Dermis lymphatic vessel endothelial cell (primary cell): Measurements from ENCODE around the gene PIAS4. TPM values are rescaled to one million over a fixed set of nuclear protein-coding genes. Genes with fewer than 3 reads are reported as not detected.

Experiments used
- total RNA-seq: library from RNA; depleted of rRNA; stranded (reverse); fragments of >200 nt; gene quantifications from 2 replicates; pipeline ENCODE4 v1.2.1, GENCODE V29; 2014

The PIAS4 gene
- total RNA-seq, result 19.0 and 26.6 TPM in 2 replicates

GRCh38 chr19:4007021-4007835, at the start of gene PIAS4:
Gene PIAS4 (plus strand): TSS chr19:4007736. CDS start chr19:4007761, 25 bp downstream.

GRCh38 chr19:3970808-3971598, 36.5 kb upstream of the PIAS4 start, which contains the start of gene DAPK3:
Gene DAPK3 (minus strand): TSS chr19:3971099. CDS start chr19:3969735, 1,364 bp downstream.

GRCh38 chr19:3984908-3985642, 22.5 kb upstream of the PIAS4 start, which contains the start of gene EEF2:
Gene EEF2 (minus strand): TSS chr19:3985463. CDS start chr19:3985380, 83 bp downstream.

GRCh38 chr19:4066682-4067395, 59.3 kb downstream of the PIAS4 start, which contains the start of gene ZBTB7A:
Gene ZBTB7A (minus strand): TSS chr19:4066899. CDS start chr19:4055232, 11,667 bp downstream.

Other genes with a start within 250 kb of the PIAS4 start
- 15.6 and 19.4 TPM in 2 replicates for gene APBA3, start 246.0 kb upstream of the PIAS4 start, total RNA-seq
- 43.0 and 53.9 TPM in 2 replicates for gene MRPL54, start 245.1 kb upstream of the PIAS4 start, total RNA-seq
- gene RAX2, start 235.5 kb upstream of the PIAS4 start, total RNA-seq, result not detected in 2 replicates
- gene MATK, start 221.4 kb upstream of the PIAS4 start, total RNA-seq, result 0.34 and 2.3 TPM in 2 replicates
- 0.09 and 0.43 TPM in 2 replicates for gene ZFR2, start 138.7 kb upstream of the PIAS4 start, total RNA-seq
- not detected in 2 replicates for gene ATCAY, start 127.1 kb upstream of the PIAS4 start, total RNA-seq
- not detected in 2 replicates for gene NMRK2, start 74.7 kb upstream of the PIAS4 start, total RNA-seq
- 121 and 144 TPM in 2 replicates for gene DAPK3, start 36.6 kb upstream of the PIAS4 start, total RNA-seq
- gene EEF2, start 22.3 kb upstream of the PIAS4 start, total RNA-seq, result 2,885 and 2,904 TPM in 2 replicates
- gene ZBTB7A, start 59.2 kb downstream of the PIAS4 start, total RNA-seq, result 9.1 and 10.3 TPM in 2 replicates
- gene MAP2K2, start 116.4 kb downstream of the PIAS4 start, total RNA-seq, result 114 and 121 TPM in 2 replicates
- not detected in 2 replicates for gene CREB3L3, start 145.9 kb downstream of the PIAS4 start, total RNA-seq
- gene SIRT6, start 174.8 kb downstream of the PIAS4 start, total RNA-seq, result 6.1 and 9.0 TPM in 2 replicates
- 0.11 and 0.17 TPM in 2 replicates for gene ANKRD24, start 175.0 kb downstream of the PIAS4 start, total RNA-seq
- gene EBI3, start 221.8 kb downstream of the PIAS4 start, total RNA-seq, result 0.09 and 0.54 TPM in 2 replicates
- gene YJU2, start 239.3 kb downstream of the PIAS4 start, total RNA-seq, result 17.4 and 17.6 TPM in 2 replicates